ENCODE measurements around the gene ZSCAN22. TPM values are rescaled to one million over a fixed set of nuclear protein-coding genes. Genes with fewer than 3 reads are reported as not detected.
A peak's percentile ranks its signal among the peaks of the same experiment; 100 is the strongest.

Gene ZSCAN22
- total RNA-seq, 1 experiment from 2014 or later = not detected

DNA sequence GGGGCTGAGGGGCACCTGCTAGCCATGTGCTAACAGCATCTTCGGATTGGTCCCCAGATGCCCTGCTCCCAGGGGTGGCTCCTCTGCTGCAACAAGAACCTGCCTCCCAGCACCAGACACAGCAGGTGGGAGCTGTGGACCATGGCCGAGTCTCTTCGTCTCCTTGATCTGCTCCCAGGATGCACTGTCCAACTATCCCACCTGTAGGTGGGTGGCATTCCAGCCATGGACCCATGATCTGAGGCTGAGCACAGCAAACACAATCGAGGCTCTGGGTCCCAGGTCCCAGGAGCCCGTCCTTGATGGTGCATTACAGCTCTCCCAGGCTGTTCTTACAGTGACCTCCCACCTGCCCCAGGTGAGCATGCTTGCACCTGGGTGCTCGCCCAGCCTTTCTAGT, 52.5 kb downstream of the ZSCAN22 start:
- Histone ChIP-seq H3K79me2 (ENCODE audit: low read depth) (peaks cover 16% of the 10 kb centered on the region), H3F3A (ENCODE audit: insufficient read depth, low read depth) (no peaks in the 10 kb centered on the region), H3K4me3 (no peak overlapping the region), H3K4me1 (replicated peaks; ENCODE audit: insufficient read depth) (no peaks in the 10 kb centered on the region; the same call in 1 of the 2 replicates), H3K27me3 (ENCODE audit: insufficient read depth, low read depth) (no peaks in the 10 kb centered on the region), H3K4me2 (peak overlapping the region; percentile 90), H3K9me2 (ENCODE audit: insufficient read depth) (no peaks in the 10 kb centered on the region), H3K9me3 (ENCODE audit: insufficient read depth, low read depth) (no peaks in the 10 kb centered on the region), H3K27ac (no peak overlapping the region), H3K36me3 (ENCODE audit: low read depth) (no peaks in the 10 kb centered on the region), H2AFZ (no peak overlapping the region), H4K20me1 (ENCODE audit: insufficient read depth) (no peaks in the 10 kb centered on the region)
- CTCF ChIA-PET = no interaction called here
- POLR2A ChIA-PET (ENCODE audit: unreplicated experiment) = interaction anchor here (1.1 kb wide), 1 partner anchor 49 kb away, joined by 4 read pairs; no protein-coding TSS in a partner anchor
- no peak for DNase-seq
- TF ChIP-seq EZH2 (IDR thresholded peaks at IDR 0.05; ENCODE audit: low read depth) (no peak), CTCF (conservative IDR thresholded peaks at IDR 0.05) (no peak)
- intact Hi-C loops (cut with micrococcal nuclease; ENCODE audit: unreplicated experiment) = no loop called here
- BruUV-seq (replicated peaks) = no TSS peak

GRCh38 chr19:58380037-58380661, 53.4 kb downstream of the ZSCAN22 start:
- no peak for DNase-seq
- no peaks in the 10 kb centered on the region for H3K9me2 ChIP-seq (ENCODE audit: insufficient read depth)
- peaks cover 21% of the 10 kb centered on the region for H3K79me2 ChIP-seq (ENCODE audit: low read depth)
- H3K4me1 ChIP-seq (replicated peaks; ENCODE audit: insufficient read depth) = peaks cover 5% of the 10 kb centered on the region
- no peaks in the 10 kb centered on the region for H4K20me1 ChIP-seq (ENCODE audit: insufficient read depth)
- peak overlapping the region; percentile 71 for H2AFZ ChIP-seq
- no peak for TF ChIP-seq EZH2 (IDR thresholded peaks at IDR 0.05; ENCODE audit: low read depth)
- TF ChIP-seq CTCF (conservative IDR thresholded peaks at IDR 0.05) = no peak
- ChIA-PET CTCF (no interaction called here), POLR2A (ENCODE audit: unreplicated experiment) (interaction anchor here (0.6 to 1.1 kb wide), 2 partner anchors 28 to 50 kb away, joined by 4 to 26 read pairs; no protein-coding TSS in a partner anchor)
- intact Hi-C loops (cut with micrococcal nuclease; ENCODE audit: unreplicated experiment) = loop anchor here (2.0 to 5.0 kb wide), 2 partner anchors 15 to 97 kb away; partner anchors contain the start of genes RNF225 and ZNF446
- peak overlapping the region; percentile 92 for H3K4me3 ChIP-seq
- H3K27me3 ChIP-seq (ENCODE audit: insufficient read depth, low read depth) = no peaks in the 10 kb centered on the region
- peak overlapping the region; percentile 90 for H3K4me2 ChIP-seq
- H3K9me3 ChIP-seq (ENCODE audit: insufficient read depth, low read depth) = no peaks in the 10 kb centered on the region
- BruUV-seq (replicated peaks) = TSS peak; percentile 48
- no peaks in the 10 kb centered on the region for H3F3A ChIP-seq (ENCODE audit: insufficient read depth, low read depth)
- no peak overlapping the region for H3K27ac ChIP-seq
- H3K36me3 ChIP-seq (ENCODE audit: low read depth) = no peaks in the 10 kb centered on the region

DNA sequence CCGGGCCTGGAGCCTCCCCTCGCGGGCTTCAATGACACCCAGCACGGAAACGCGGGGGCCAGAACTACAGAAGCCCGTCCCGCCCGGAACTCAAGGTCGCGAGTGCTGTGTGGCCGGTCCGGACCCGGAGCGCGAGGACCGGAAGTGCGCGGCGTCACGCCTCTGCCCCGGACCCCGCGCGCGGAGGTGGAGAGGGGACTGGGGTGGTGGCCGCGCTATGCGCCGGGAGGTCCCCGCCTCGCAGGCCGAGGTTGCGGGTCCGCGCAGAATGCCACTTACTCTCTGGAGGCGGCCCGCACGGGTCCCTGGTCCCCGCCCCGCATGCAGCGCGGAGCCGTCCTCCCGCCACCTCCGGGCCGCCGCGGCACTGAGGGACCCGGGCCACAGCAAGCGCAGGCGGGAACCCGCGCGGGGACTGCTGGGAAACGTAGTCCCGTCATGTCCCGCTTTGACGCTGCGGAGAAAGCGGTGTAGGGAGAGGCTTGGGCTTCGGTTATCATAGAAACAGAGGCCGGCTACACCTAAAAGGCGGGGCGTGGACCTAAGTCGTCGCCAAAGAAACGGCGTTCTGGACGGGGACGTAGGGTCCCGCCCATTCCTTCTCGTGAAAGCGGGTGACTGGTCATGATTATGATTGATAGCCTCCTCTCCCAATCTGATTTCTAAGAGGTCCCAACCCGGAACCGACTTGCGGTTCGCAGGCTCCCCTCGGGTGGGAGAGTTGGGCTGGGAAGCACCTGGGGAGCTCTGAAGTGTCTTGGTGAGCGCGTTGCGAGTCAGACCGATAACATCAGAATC, 54.1 kb downstream of the ZSCAN22 start, which contains the start of gene ZNF837:
Gene ZNF837, minus strand, starts transcription at position 369 of the 798 bp plus-strand sequence. CDS start 11,698 bp downstream, outside the sequence.
- Histone ChIP-seq H4K20me1 (ENCODE audit: insufficient read depth) (no peaks in the 10 kb centered on the region), H3K79me2 (ENCODE audit: low read depth) (peaks cover 28% of the 10 kb centered on the region), H3K9me2 (ENCODE audit: insufficient read depth) (no peaks in the 10 kb centered on the region), H3F3A (ENCODE audit: insufficient read depth, low read depth) (no peaks in the 10 kb centered on the region), H3K9me3 (ENCODE audit: insufficient read depth, low read depth) (no peaks in the 10 kb centered on the region), H3K4me2 (peak within 1 kb of the TSS; percentile 90), H3K4me1 (replicated peaks; ENCODE audit: insufficient read depth) (peaks cover 12% of the 10 kb centered on the region), H2AFZ (peak within 1 kb of the TSS; percentile 77), H3K27me3 (ENCODE audit: insufficient read depth, low read depth) (no peaks in the 10 kb centered on the region), H3K36me3 (ENCODE audit: low read depth) (no peaks in the 10 kb centered on the region), H3K4me3 (peak within 1 kb of the TSS; percentile 92), H3K27ac (no peak within 1 kb of the TSS)
- POLR2A ChIA-PET (ENCODE audit: unreplicated experiment) = interaction anchor here (0.6 to 1.3 kb wide), 2 partner anchors 12 to 18 kb away, joined by 3 to 4 read pairs; partner anchors contain the start of gene ZNF497
- BruUV-seq (replicated peaks) = no TSS peak
- CTCF ChIA-PET = no interaction called here
- intact Hi-C loops (cut with micrococcal nuclease; ENCODE audit: unreplicated experiment) = loop anchor here (1.0 to 5.0 kb wide), 5 partner anchors 14 to 96 kb away; partner anchors contain the start of genes RNF225, ZNF446, ZNF497 and ZNF584
- DNase-seq = peak; percentile 96 to 98
- no peak for TF ChIP-seq CTCF (conservative IDR thresholded peaks at IDR 0.05)
- no peak for TF ChIP-seq EZH2 (IDR thresholded peaks at IDR 0.05; ENCODE audit: low read depth)

All from PC-9 (cell line).